HCT116 (cell line): ENCODE measurements around the gene CUEDC1. TPM values are rescaled to one million over a fixed set of nuclear protein-coding genes. Genes with fewer than 3 reads are reported as not detected.

ENCODE experiments used
- ATAC-seq: fragments of 200-7000 bp; cut with Tn5 transposase; 2 replicates; pipeline ENCODE4 v1.9.1; 2020; ENCODE audit warnings: mild to moderate bottlenecking, moderate library complexity
- BruUV-seq: library from RNA; stranded (reverse); fragments of 400-500 nt; replicated peaks from 2 replicates; lab custom pipeline; 2021; lab: Mats Ljungman, UMichigan
- CTCF ChIA-PET: fragments of 300-600 bp; sonication (Branson Sonifier 250); formaldehyde crosslinking; loops from one replicate; lab custom pipeline; 2021; ENCODE audit warnings: antibody characterized with exemption; lab: Charles Lee
- POLR2A ChIA-PET: fragments of 300-600, 350-600 bp; sonication (Branson Sonifier 250); formaldehyde crosslinking; loops from one replicate; lab custom pipeline; 2021; ENCODE audit warnings: antibody characterized with exemption; lab: Charles Lee
- RAD21 ChIA-PET, 2 experiments: fragments of 300-600 bp; sonication (Branson Sonifier 250); formaldehyde crosslinking; loops; one replicate each; lab custom pipeline; 2023; ENCODE audit warnings: low total read pairs in 2 of 2; ENCODE audit not compliant: uncharacterized antibody in 2 of 2, unreplicated experiment in 2 of 2, low non-redundant PET in 1 of 2; lab: Charles Lee
- DNase-seq: peaks from one replicate; pipeline ENCODE4 v3.0.0-alpha.2; 2010; ENCODE audit warnings: low read depth, low spot score
- H2AFZ ChIP-seq: fragments of 200-600 bp; shearing (Covaris generic), sonication (generic); 2 replicates; pipeline ENCODE4 v1.6.1; 2017; ENCODE audit warnings: low read depth, mixed run types, mixed read lengths, antibody characterized with exemption, low read length; ENCODE audit not compliant: poor library complexity, severe bottlenecking
- H3K27ac ChIP-seq: 2 replicates; pipeline ENCODE4 v1.5.1; 2012; ENCODE audit warnings: low read depth, low read length
- H3K27me3 ChIP-seq: fragments of 200-600 bp; sonication (generic); 2 replicates; pipeline ENCODE4 v1.6.1; 2016; ENCODE audit warnings: mixed run types, low read length, mixed read lengths; ENCODE audit not compliant: insufficient read depth
- H3K36me3 ChIP-seq, 2 experiments: fragments of 200-500 bp in 1 of 2; fragments of 200-600 bp in 1 of 2; sonication (Bioruptor generic) in 1 of 2; sonication (generic) in 1 of 2; 2 replicates each; pipeline versions ENCODE4 v1.5.1 to v1.6.1; 2014 to 2016; ENCODE audit warnings: low read length in 2 of 2, inconsistent platforms in 1 of 2, mixed read lengths in 1 of 2, mixed run types in 1 of 2; ENCODE audit not compliant: insufficient read depth in 2 of 2, control insufficient read depth in 1 of 2
- H3K4me1 ChIP-seq, 2 experiments: fragments of 200-600 bp in 1 of 2; sonication (generic) in 1 of 2; 2 replicates each; pipeline versions ENCODE4 v1.5.1 to v1.6.1; 2012 to 2017; ENCODE audit warnings: low read length in 2 of 2, inconsistent platforms in 1 of 2, mild to moderate bottlenecking in 1 of 2, mixed read lengths in 1 of 2, mixed run types in 1 of 2, moderate library complexity in 1 of 2; ENCODE audit not compliant: insufficient read depth in 2 of 2, control insufficient read depth in 1 of 2
- H3K4me2 ChIP-seq: fragments of 200-600 bp; sonication (generic); 2 replicates; pipeline ENCODE4 v1.6.1; 2017; ENCODE audit warnings: mixed run types, low read length, mixed read lengths
- H3K4me3 ChIP-seq, 2 experiments: fragments of 200-600 bp in 1 of 2; sonication (generic) in 1 of 2; replicated peaks in 1 of 2; 2 replicates each; pipeline ENCODE4 v1.5.1; 2011 to 2016; ENCODE audit warnings: low read length in 2 of 2, control low read depth in 1 of 2, low read depth in 1 of 2, mild to moderate bottlenecking in 1 of 2, mixed read lengths in 1 of 2, mixed run types in 1 of 2
- H3K79me2 ChIP-seq: fragments of 200-600 bp; sonication (generic); 2 replicates; pipeline ENCODE4 v1.6.1; 2017; ENCODE audit warnings: mild to moderate bottlenecking, mixed run types, low read length, moderate library complexity, mixed read lengths; ENCODE audit not compliant: insufficient read depth
- H3K9ac ChIP-seq: fragments of 200-600 bp; sonication (generic); 2 replicates; pipeline ENCODE4 v1.6.1; 2016; ENCODE audit warnings: low read length, mixed read lengths
- H3K9me2 ChIP-seq: fragments of 200-600 bp; sonication (generic), shearing (Covaris generic); 2 replicates; pipeline ENCODE4 v1.6.1; 2017; ENCODE audit warnings: mixed run types, mild to moderate bottlenecking, moderate library complexity; ENCODE audit not compliant: insufficient read depth
- H3K9me3 ChIP-seq, 2 experiments: fragments of 200-500 bp in 1 of 2; fragments of 200-600 bp in 1 of 2; sonication (Bioruptor generic) in 1 of 2; sonication (generic) in 1 of 2; 2 replicates each; pipeline ENCODE4 v1.6.1; 2014 to 2017; ENCODE audit warnings: low read length in 2 of 2, mixed read lengths in 2 of 2, inconsistent platforms in 1 of 2, low read depth in 1 of 2, mild to moderate bottlenecking in 1 of 2, mixed run types in 1 of 2, moderate library complexity in 1 of 2; ENCODE audit not compliant: control insufficient read depth in 1 of 2, insufficient read depth in 1 of 2
- H4K20me1 ChIP-seq: fragments of 200-600 bp; sonication (generic), shearing (Covaris generic); 2 replicates; pipeline ENCODE4 v1.6.1; 2017; ENCODE audit warnings: mixed run types, mild to moderate bottlenecking, moderate library complexity; ENCODE audit not compliant: insufficient read depth
- CBX3 ChIP-seq: IDR thresholded peaks from 2 replicates; pipeline ENCODE4 v1.6.1; 2012; ENCODE audit warnings: low read depth
- CEBPB ChIP-seq: IDR thresholded peaks from 2 replicates; pipeline ENCODE4 v1.6.1; 2012; ENCODE audit warnings: low read depth
- EGR1 ChIP-seq: IDR thresholded peaks from 2 replicates; pipeline ENCODE4 v1.6.1; 2012; ENCODE audit warnings: low read depth
- ELF1 ChIP-seq: IDR thresholded peaks from 2 replicates; pipeline ENCODE4 v1.6.1; 2012; ENCODE audit warnings: low read depth, borderline replicate concordance
- EZH2 ChIP-seq: fragments of 200-600 bp; sonication (generic); IDR thresholded peaks from 2 replicates; pipeline ENCODE4 v1.6.1; 2017; ENCODE audit warnings: antibody characterized with exemption, mixed run types
- EZH2phosphoT487 ChIP-seq: fragments of 200-600 bp; IDR thresholded peaks from 2 replicates; pipeline ENCODE4 v1.6.1; 2018; ENCODE audit warnings: antibody characterized with exemption, borderline replicate concordance
- JUND ChIP-seq: IDR thresholded peaks from 2 replicates; pipeline ENCODE4 v1.6.1; 2012
- MAX ChIP-seq: IDR thresholded peaks from 2 replicates; pipeline ENCODE4 v1.6.1; 2012
- POLR2A ChIP-seq: IDR thresholded peaks from 2 replicates; pipeline ENCODE4 v1.7.0; 2011; ENCODE audit warnings: borderline replicate concordance; ENCODE audit not compliant: insufficient read depth, insufficient read length; ENCODE audit errors: extremely low read depth
- POLR2AphosphoS5 ChIP-seq: IDR thresholded peaks from 2 replicates; pipeline ENCODE4 v1.6.1; 2011; ENCODE audit warnings: mild to moderate bottlenecking, low read depth, low read length, moderate library complexity
- RAD21 ChIP-seq: IDR thresholded peaks from 2 replicates; pipeline ENCODE4 v1.6.1; 2012; ENCODE audit warnings: low read depth, mild to moderate bottlenecking
- REST ChIP-seq: IDR thresholded peaks from 2 replicates; pipeline ENCODE4 v1.6.1; 2012; ENCODE audit warnings: low read depth
- SIN3A ChIP-seq: IDR thresholded peaks from 2 replicates; pipeline ENCODE4 v1.6.1; 2012; ENCODE audit warnings: low read depth
- SRF ChIP-seq: IDR thresholded peaks from 2 replicates; pipeline ENCODE4 v1.6.1; 2012; ENCODE audit warnings: low read depth
- TCF7L2 ChIP-seq: IDR thresholded peaks from 2 replicates; pipeline ENCODE4 v1.7.0; 2011; ENCODE audit warnings: borderline replicate concordance, inconsistent platforms; ENCODE audit not compliant: insufficient read depth, insufficient read length; ENCODE audit errors: extremely low read depth
- ZNF274 ChIP-seq: fragments of 200-500 bp; sonication (Bioruptor generic); IDR thresholded peaks from 2 replicates; pipeline ENCODE4 v1.6.1; 2014; ENCODE audit warnings: mild to moderate bottlenecking, low read depth, low read length, inconsistent platforms
- intact Hi-C: fragments of 100-400 bp; cut with micrococcal nuclease; formaldehyde crosslinking; loops from 2 replicates; pipeline ENCODE4 v1.10.0; 2022
- total RNA-seq: library from RNA; stranded (reverse); gene quantifications from one replicate; pipeline ENCODE4 v1.2.1, GENCODE V29; 2021; ENCODE audit not compliant: unreplicated experiment
- TF ChIP-seq, protein P1 (sequence below), 3 experiments: fragments of 200-600 bp in 1 of 3; sonication (generic) in 1 of 3; IDR thresholded peaks in 2 of 3; conservative IDR thresholded peaks in 1 of 3; 2 replicates each; pipeline ENCODE4 v1.5.1; 2012 to 2017; ENCODE audit warnings: low read depth in 2 of 3, low read length in 2 of 3, antibody characterized with exemption in 1 of 3, borderline replicate concordance in 1 of 3, control low read depth in 1 of 3, mild to moderate bottlenecking in 1 of 3, mixed read lengths in 1 of 3, mixed run types in 1 of 3, moderate library complexity in 1 of 3; ENCODE audit not compliant: insufficient read depth in 1 of 3
- TF ChIP-seq, protein P2 (sequence below): IDR thresholded peaks from 2 replicates; pipeline ENCODE4 v1.6.1; 2012

The CUEDC1 gene
- total RNA-seq, 1 experiment from 2014 or later: 60.2 TPM

DNA sequence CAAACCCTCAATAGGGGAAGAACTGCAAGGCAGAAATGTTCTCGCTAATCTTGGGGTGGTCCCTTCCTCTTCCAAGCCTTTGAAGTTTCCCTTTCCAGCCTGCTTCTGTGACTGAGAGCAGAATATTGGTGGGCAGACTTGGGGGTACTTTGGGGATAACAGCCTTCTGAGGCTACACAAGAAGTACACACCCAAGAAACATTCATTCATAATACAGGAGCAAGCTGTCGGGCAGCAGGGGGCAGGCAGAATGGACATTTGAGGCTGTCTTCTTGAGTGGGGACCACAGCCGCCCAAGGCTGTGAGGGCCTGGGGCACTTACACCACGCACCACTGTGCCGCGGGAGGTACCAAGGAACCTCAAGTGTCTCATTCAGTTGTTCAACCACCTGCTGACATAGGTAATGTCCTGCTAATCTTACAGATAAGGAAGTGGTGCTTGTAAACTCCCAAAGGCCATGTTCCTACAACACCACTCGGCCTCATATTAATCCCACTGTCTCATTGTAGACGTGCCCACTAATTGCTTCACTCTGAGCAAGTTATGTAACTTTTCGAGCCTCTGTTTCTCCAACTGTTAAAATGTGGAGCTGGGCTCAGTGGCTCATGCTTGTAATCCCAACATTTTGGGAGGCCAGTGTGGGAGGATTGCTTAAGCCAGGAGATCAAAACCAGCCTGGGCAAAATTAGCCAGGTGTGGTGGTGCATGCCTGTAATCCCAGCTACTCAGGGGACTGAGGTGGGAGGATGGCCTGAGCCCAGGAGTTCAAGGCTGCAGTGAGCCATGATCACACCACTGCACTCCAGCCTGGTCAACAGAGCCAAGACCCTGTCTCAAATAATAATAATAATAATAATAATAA lies 102.9 kb downstream of the CUEDC1 start:
- RAD21 ChIA-PET: interaction anchor here in 1 of 2 experiments (0.6 to 1.0 kb wide), 2 partner anchors 76 to 96 kb away, joined by 3 read pairs; no protein-coding TSS in a partner anchor
- no peak for TF ChIP-seq CBX3
- no peak for TF ChIP-seq EGR1
- no peak for TF ChIP-seq REST
- no peak for TF ChIP-seq TCF7L2
- no peak for TF ChIP-seq EZH2
- no peak for TF ChIP-seq SIN3A
- no peak for TF ChIP-seq SRF
- TF ChIP-seq ELF1: no peak
- TF ChIP-seq RAD21: no peak
- no peak for TF ChIP-seq POLR2A
- TF ChIP-seq, protein P1, sequence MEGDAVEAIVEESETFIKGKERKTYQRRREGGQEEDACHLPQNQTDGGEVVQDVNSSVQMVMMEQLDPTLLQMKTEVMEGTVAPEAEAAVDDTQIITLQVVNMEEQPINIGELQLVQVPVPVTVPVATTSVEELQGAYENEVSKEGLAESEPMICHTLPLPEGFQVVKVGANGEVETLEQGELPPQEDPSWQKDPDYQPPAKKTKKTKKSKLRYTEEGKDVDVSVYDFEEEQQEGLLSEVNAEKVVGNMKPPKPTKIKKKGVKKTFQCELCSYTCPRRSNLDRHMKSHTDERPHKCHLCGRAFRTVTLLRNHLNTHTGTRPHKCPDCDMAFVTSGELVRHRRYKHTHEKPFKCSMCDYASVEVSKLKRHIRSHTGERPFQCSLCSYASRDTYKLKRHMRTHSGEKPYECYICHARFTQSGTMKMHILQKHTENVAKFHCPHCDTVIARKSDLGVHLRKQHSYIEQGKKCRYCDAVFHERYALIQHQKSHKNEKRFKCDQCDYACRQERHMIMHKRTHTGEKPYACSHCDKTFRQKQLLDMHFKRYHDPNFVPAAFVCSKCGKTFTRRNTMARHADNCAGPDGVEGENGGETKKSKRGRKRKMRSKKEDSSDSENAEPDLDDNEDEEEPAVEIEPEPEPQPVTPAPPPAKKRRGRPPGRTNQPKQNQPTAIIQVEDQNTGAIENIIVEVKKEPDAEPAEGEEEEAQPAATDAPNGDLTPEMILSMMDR (IDR thresholded peaks at IDR 0.05 in 2 of 3, conservative IDR thresholded peaks at IDR 0.05 in 1 of 3; ENCODE audit: borderline replicate concordance in 1 of 3, insufficient read depth in 1 of 3, low read depth in 2 of 3, low read length in 2 of 3): no peak
- TF ChIP-seq EZH2phosphoT487: no peak
- no peak for TF ChIP-seq ZNF274
- TF ChIP-seq POLR2AphosphoS5: no peak
- TF ChIP-seq, protein P2, sequence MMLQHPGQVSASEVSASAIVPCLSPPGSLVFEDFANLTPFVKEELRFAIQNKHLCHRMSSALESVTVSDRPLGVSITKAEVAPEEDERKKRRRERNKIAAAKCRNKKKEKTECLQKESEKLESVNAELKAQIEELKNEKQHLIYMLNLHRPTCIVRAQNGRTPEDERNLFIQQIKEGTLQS: no peak
- no peak for TF ChIP-seq JUND
- no peak for TF ChIP-seq MAX
- TF ChIP-seq CEBPB: no peak

More for the DNA sequence above, 102.9 kb downstream of the CUEDC1 start:
- ATAC-seq (no peak), DNase-seq (no peak)
- H3K36me3 ChIP-seq: peaks cover 3 to 4% of the 10 kb centered on the region in 2 experiments; a peak in 2 of 4 replicates
- H3K9ac ChIP-seq: no peak overlapping the region
- H3K4me1 ChIP-seq: peaks cover 12 to 40% of the 10 kb centered on the region in 2 experiments
- intact Hi-C loops: no loop called here
- H3K9me3 ChIP-seq: no peaks in the 10 kb centered on the region
- H2AFZ ChIP-seq: no peak overlapping the region
- H3K4me2 ChIP-seq: peak overlapping the region; percentile 17
- no peaks in the 10 kb centered on the region for H3K9me2 ChIP-seq
- BruUV-seq: no TSS peak
- no peaks in the 10 kb centered on the region for H4K20me1 ChIP-seq
- POLR2A ChIA-PET: interaction anchor here (1.5 to 3.5 kb wide), 2 partner anchors 8 to 155 kb away, joined by 5 to 25 read pairs; partner anchors contain the start of gene SRSF1
- CTCF ChIA-PET: interaction anchor here (12.4 kb wide), 1 partner anchor 143 kb away, joined by 288 read pairs; the partner anchor contains the start of gene VEZF1
- no peaks in the 10 kb centered on the region for H3K27me3 ChIP-seq
- H3K27ac ChIP-seq: no peak overlapping the region
- H3K79me2 ChIP-seq: peaks cover 31% of the 10 kb centered on the region
- H3K4me3 ChIP-seq: no peak overlapping the region
